Brain microvascular endothelial cell (primary cell): ENCODE measurements around the gene TCF3.
A peak's percentile ranks its signal among the peaks of the same experiment; 100 is the strongest.
"Not testable (repeated sequence)": the region's sequence is repeated elsewhere in the genome, so short reads cannot be mapped to it uniquely, and the experiment has no call there.

Source experiments
- DNase-seq: peaks from one replicate; pipeline ENCODE4 v3.0.0-alpha.2; 2020
- H3K27ac ChIP-seq: fragments of 250-450 bp; sonication (Bioruptor Pico); 2 replicates; pipeline ENCODE4 v1.5.1; 2020; ENCODE audit warnings: mild to moderate bottlenecking, moderate library complexity
- H3K27me3 ChIP-seq: fragments of 250-450 bp; sonication (Bioruptor Pico); replicated peaks from 2 replicates; pipeline ENCODE4 v1.5.1; 2020; ENCODE audit warnings: mild to moderate bottlenecking
- H3K36me3 ChIP-seq: fragments of 250-450 bp; sonication (Bioruptor Pico); replicated peaks from 2 replicates; pipeline ENCODE4 v1.5.1; 2020; ENCODE audit warnings: mild to moderate bottlenecking
- H3K4me3 ChIP-seq: 2 replicates; pipeline ENCODE4 v1.5.1; 2011; ENCODE audit warnings: low read depth, mild to moderate bottlenecking, control low read depth, low read length, moderate library complexity
- in situ Hi-C: cut with HindIII; loops from 2 replicates; pipeline ENCODE4 v1.10.0; 2017; ENCODE audit warnings: low sequenced_read_pairs, low pct_ligation_motif_present
- TF ChIP-seq, protein P1 (sequence below): IDR thresholded peaks from 2 replicates; pipeline ENCODE4 v1.5.1; 2011; ENCODE audit warnings: low read depth, mild to moderate bottlenecking, moderate library complexity, low read length, control low read depth, inconsistent platforms; ENCODE audit errors: missing control alignments

TCF3 gene

DNA sequence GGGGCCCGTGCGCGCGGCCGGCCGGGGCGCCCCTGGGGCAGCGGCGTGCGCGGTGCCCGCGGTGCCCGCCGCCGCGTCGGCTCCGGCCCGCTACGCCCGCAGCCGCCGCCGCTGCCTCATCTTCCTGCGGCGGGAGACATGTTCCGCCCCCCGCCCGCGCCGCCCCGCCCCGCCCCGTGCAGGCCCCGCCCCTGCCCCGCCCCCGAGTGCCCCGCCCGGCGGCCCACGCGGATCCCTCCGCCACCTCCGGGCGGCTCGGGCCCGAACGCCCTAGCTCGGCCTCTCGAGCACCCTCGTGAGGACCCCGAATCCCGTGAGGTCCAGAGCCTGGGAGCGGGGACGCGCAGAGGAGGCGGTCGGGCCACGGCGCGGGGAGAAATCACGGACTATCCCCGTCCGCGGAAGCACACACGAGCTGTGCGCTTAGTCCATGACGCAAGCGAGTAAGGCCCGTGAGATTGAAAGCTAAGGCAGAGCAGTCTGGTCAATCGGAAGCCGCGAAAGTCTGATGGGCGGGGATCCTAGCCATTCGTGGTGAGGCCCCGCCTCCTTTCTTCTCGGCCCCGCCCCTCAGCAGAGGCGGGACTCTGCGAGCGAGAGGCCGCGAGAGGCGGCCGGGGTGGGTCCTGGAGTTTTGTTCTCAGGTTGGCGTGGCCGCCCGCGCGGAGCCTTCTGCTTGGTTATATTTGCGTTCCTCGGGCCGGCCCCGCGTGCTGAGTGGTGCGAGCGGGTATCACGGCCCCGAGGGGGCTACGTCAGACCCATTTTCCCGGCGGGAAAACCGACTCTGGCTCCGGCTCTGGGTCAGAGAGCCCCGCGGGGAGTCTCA is at the start of gene TCF3:
TCF3 (minus strand) TSS at position 145 of the 829 bp plus-strand sequence. CDS start 2,367 bp downstream, outside the sequence.
- Histone ChIP-seq H3K4me3 (peak within 1 kb of the TSS; percentile 69), H3K27ac (peak within 1 kb of the TSS; percentile 100), H3K27me3 (no peaks in the 10 kb centered on the region), H3K36me3 (peaks cover 13% of the 10 kb centered on the region)
- TF ChIP-seq, protein P1, sequence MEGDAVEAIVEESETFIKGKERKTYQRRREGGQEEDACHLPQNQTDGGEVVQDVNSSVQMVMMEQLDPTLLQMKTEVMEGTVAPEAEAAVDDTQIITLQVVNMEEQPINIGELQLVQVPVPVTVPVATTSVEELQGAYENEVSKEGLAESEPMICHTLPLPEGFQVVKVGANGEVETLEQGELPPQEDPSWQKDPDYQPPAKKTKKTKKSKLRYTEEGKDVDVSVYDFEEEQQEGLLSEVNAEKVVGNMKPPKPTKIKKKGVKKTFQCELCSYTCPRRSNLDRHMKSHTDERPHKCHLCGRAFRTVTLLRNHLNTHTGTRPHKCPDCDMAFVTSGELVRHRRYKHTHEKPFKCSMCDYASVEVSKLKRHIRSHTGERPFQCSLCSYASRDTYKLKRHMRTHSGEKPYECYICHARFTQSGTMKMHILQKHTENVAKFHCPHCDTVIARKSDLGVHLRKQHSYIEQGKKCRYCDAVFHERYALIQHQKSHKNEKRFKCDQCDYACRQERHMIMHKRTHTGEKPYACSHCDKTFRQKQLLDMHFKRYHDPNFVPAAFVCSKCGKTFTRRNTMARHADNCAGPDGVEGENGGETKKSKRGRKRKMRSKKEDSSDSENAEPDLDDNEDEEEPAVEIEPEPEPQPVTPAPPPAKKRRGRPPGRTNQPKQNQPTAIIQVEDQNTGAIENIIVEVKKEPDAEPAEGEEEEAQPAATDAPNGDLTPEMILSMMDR = no peak
- in situ Hi-C loops = no loop called here
- peak; percentile 97 for DNase-seq

DNA sequence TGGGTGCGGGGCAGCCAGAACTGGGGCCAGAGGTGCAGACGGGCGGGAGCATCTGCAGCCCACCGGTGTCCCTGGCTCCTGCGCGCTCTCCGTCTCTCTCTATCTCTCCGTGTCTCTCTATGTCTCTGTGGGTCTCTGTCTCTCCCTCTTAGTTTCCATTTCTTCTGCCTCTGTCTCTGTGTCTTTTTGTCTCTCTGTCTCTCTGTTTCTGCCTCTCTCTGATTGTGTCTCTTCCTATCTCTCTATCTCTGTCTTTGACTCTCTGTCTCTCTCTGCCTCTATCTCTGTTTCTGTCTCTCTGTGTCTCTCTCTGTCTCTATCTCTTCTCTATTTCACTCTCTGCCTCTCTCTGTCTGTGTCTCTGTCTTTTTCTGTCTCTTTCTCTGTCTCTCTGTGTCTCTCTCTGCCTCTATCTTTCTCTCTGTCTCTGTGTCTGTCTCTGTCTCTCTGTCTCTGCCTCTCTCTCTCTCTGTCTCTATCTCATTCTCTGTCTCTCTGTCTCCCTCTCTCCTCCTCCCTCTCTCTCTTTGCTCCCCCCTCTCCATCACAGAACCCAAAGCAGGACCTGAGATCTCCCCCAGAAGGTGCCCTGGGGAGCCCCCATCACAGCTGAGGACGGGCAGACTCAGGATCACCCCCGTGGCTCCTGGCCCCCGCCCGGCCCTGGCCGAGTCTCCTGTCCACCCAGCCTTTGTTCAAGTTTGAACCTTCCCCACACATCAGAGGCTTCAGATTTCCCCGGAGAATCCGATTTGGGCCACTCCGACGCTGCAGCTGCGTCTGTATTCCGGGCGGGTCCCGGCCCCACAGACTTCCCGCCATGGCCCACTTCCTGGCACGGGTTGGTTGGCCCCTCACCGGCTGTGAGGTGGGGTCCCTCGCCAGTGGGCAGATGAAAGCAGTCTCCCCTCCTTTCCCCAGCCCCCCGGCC is 48.6 kb upstream of the TCF3 start:
- H3K27me3 ChIP-seq = peaks cover 19% of the 10 kb centered on the region
- in situ Hi-C loops = no loop called here

DNA sequence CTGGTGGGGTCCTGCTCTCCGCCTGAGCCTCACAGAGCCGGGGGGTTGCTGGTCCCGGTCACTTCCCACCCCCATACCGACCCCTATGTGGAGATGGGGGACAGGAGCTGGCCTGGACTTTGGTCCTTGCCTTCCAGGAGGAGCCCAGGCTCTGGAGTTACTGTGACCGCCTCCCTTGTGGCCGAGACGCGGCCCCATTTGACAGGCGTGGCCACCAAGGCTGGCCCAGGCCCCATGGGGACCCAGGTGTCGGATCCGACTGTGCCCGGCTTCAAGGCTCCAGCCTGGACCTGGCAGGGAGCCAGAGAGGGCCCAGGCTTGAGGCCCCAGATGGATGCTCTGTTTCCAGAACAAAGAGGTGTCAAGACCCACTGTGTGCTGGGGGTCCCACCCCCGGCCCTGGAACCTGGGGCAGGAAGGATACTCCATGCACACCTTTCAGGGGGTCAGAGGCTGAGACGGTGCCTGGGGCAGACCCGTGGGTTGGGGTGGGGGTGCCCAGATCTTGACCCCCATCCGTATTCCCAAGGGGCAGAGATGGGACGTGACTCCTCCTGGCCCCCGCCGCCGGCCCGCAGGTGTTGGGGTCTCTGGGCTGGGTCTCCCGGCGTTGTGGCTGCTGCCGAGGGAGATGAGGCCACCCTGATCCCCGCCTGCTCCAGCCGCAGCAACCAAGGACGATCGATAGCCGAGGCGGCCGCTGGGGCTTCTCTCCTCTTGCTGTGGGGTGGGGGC is 47.8 kb upstream of the TCF3 start:
- DNase-seq = no peak
- H3K27me3 ChIP-seq = peaks cover 19% of the 10 kb centered on the region
- no peaks in the 10 kb centered on the region for H3K36me3 ChIP-seq
- no peak overlapping the region for H3K27ac ChIP-seq
- TF ChIP-seq, protein P1 = no peak
- no peak overlapping the region for H3K4me3 ChIP-seq
- in situ Hi-C loops = no loop called here

More for the DNA sequence above, 48.6 kb upstream of the TCF3 start:
- H3K27ac ChIP-seq = no peak overlapping the region
- H3K4me3 ChIP-seq = no peak overlapping the region
- H3K36me3 ChIP-seq = no peaks in the 10 kb centered on the region
- no peak for DNase-seq
- TF ChIP-seq, protein P1 = no peak

DNA sequence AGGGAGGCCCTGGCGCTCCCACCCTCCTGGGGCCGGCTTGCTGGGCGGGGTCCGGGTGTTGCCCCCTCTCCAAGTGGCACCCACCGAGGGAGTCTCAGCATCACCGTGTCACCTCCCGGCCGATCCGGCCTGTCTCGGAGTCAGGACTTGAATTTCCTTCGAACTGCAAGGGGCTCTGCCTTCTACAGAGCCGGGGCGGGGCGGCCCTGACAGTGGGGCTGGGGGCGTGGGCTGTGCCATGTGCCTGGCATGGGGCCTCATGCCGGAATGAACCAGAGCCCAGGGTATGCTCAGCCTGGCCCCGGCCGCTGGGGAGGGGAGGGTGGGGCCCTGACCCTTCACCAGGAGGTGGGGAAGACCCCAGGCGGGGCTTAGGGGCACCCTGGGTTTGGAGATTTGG is 47.0 kb upstream of the TCF3 start:
- H3K27ac ChIP-seq = no peak overlapping the region
- H3K36me3 ChIP-seq = no peaks in the 10 kb centered on the region
- DNase-seq = no peak
- H3K4me3 ChIP-seq = no peak overlapping the region
- in situ Hi-C loops = no loop called here
- H3K27me3 ChIP-seq = peaks cover 19% of the 10 kb centered on the region
- TF ChIP-seq, protein P1 = no peak

DNA sequence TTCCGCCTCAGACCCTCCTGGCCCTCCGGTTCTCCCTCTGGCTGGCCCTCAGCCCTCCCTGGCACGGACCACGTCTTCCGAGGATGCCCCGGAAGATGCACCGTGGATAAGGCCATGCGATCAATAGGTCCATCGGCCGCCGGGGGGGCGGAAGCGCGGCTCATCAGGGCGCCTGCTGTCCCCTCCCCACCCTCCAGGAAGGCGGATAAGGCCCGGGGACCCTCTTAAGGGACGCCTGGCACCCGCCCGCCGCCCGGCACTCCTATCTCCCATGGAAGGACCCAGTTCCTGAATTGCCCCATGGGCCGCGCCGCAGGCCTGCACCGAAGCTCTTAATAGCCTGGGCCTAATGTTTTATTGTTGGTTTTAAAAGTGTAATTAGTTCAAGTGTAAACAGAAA is 46.2 kb upstream of the TCF3 start:
- no peak overlapping the region for H3K4me3 ChIP-seq
- TF ChIP-seq, protein P1 = no peak
- H3K36me3 ChIP-seq = no peaks in the 10 kb centered on the region
- no peak for DNase-seq
- no peak overlapping the region for H3K27ac ChIP-seq
- peaks cover 19% of the 10 kb centered on the region for H3K27me3 ChIP-seq
- in situ Hi-C loops = no loop called here

DNA sequence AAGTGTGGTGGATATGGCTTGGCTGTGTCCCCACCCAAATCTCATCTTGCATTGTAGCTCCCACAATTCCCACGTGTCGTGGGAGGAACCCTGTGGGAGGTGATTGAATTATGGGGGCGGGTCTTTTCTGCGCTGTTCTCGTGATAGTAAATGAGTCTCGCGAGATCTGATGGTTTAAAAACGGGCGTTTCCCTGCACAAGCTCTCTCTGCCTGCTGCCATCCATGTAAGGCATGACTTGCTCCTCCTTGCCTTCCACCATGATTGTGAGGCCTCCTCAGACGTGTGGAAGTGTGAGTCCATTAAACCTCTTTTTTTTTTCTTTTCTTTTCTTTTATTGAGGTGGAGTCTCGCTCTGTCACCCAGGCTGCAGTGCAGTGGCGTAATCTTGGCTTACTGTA is 43.1 kb upstream of the TCF3 start:
- in situ Hi-C loops, H3K27ac ChIP-seq, H3K4me3 ChIP-seq, DNase-seq, H3K36me3 ChIP-seq: not testable (repeated sequence)
- H3K27me3 ChIP-seq = peaks cover 18% of the 10 kb centered on the region
